Smooth muscle cell (in vitro differentiated cells): ENCODE measurements around the gene TM4SF20. TPM values are rescaled to one million over a fixed set of nuclear protein-coding genes. Genes with fewer than 3 reads are reported as not detected.

Experiments used
- DNase-seq: peaks from one replicate; lab custom pipeline; 2025; ENCODE audit not compliant: unreplicated experiment; lab: John Stamatoyannopoulos, UW
- H2AFZ ChIP-seq: fragments of 200-600 bp; sonication (generic); 2 replicates; pipeline ENCODE4 v1.6.0; 2016; ENCODE audit warnings: antibody characterized with exemption, low read depth, mild to moderate bottlenecking
- H3F3A ChIP-seq: fragments of 200-600 bp; sonication (generic); 2 replicates; pipeline ENCODE4 v1.6.0; 2017; ENCODE audit warnings: antibody characterized with exemption, low read depth
- H3K27ac ChIP-seq: fragments of 200-600 bp; sonication (generic); 2 replicates; pipeline ENCODE4 v1.5.1; 2016; ENCODE audit warnings: low read depth, mild to moderate bottlenecking
- H3K27me3 ChIP-seq: fragments of 200-600 bp; sonication (generic); 2 replicates; pipeline ENCODE4 v1.6.1; 2016; ENCODE audit warnings: low read depth, mild to moderate bottlenecking
- H3K36me3 ChIP-seq: fragments of 200-600 bp; sonication (generic); 2 replicates; pipeline ENCODE4 v1.5.1; 2016; ENCODE audit warnings: low read depth
- H3K4me1 ChIP-seq: fragments of 200-600 bp; sonication (generic); 2 replicates; pipeline ENCODE4 v1.5.1; 2016; ENCODE audit warnings: low read depth
- H3K4me2 ChIP-seq: fragments of 200-600 bp; sonication (generic); 2 replicates; pipeline ENCODE4 v1.6.0; 2016; ENCODE audit warnings: mild to moderate bottlenecking
- H3K4me3 ChIP-seq: fragments of 200-600 bp; sonication (generic); 2 replicates; pipeline ENCODE4 v1.5.1; 2016; ENCODE audit warnings: mild to moderate bottlenecking
- H3K79me2 ChIP-seq: fragments of 200-600 bp; sonication (generic); 2 replicates; pipeline ENCODE4 v1.6.0; 2016; ENCODE audit warnings: low read depth, mild to moderate bottlenecking
- H3K9ac ChIP-seq: fragments of 200-600 bp; sonication (generic); 2 replicates; pipeline ENCODE4 v1.6.0; 2016; ENCODE audit warnings: low read depth
- H3K9me3 ChIP-seq: fragments of 200-600 bp; sonication (generic); replicated peaks from 2 replicates; pipeline ENCODE4 v1.5.1; 2016; ENCODE audit warnings: low read depth
- H4K20me1 ChIP-seq: fragments of 200-600 bp; sonication (generic); 2 replicates; pipeline ENCODE4 v1.6.0; 2016; ENCODE audit warnings: low read depth
- CTCF ChIP-seq: fragments of 200-600 bp; sonication (generic); IDR thresholded peaks from 2 replicates; pipeline ENCODE4 v1.5.1; 2017; ENCODE audit warnings: borderline replicate concordance, mild to moderate bottlenecking, antibody characterized with exemption; ENCODE audit not compliant: insufficient read depth, poor library complexity, severe bottlenecking
- WGBS: methylation state at CpG from one replicate; pipeline ENCODE4 v1.1.7; 2016; ENCODE audit warnings: low lambda C conversion rate; 5-methylcytosine and 5-hydroxymethylcytosine counted together
- polyA plus RNA-seq: library from polyadenylated mRNA; unstranded; fragments of >200 nt; fragmentation: Nextera tagmentation; extraction: Ambion mirVana; gene quantifications from 2 replicates; pipeline ENCODE4 v1.2.1, GENCODE V29; 2016
- total RNA-seq: library from RNA; depleted of rRNA; stranded (reverse); fragments of >200 nt; gene quantifications from 2 replicates; pipeline ENCODE4 v1.2.3, GENCODE V29; 2014

Gene TM4SF20
- total and polyA plus RNA-seq, 2 experiments from 2014 or later, result not detected

- peaks cover 8% of the 10 kb centered on the region for H3K4me1 ChIP-seq
- H3K4me2 ChIP-seq, result peak overlapping the region; percentile 1
- no peak for DNase-seq
- H3K9ac ChIP-seq, result no peak overlapping the region
- peaks cover 8% of the 10 kb centered on the region for H3F3A ChIP-seq
- peak overlapping the region; percentile 43 for H3K27ac ChIP-seq
- no peak overlapping the region for H2AFZ ChIP-seq
- no peak overlapping the region for H3K4me3 ChIP-seq
- no peaks in the 10 kb centered on the region for H4K20me1 ChIP-seq
- TF ChIP-seq CTCF, result no peak
- no peaks in the 10 kb centered on the region for H3K36me3 ChIP-seq
- H3K27me3 ChIP-seq, result no peaks in the 10 kb centered on the region
- no peaks in the 10 kb centered on the region for H3K9me3 ChIP-seq
- H3K79me2 ChIP-seq, result no peaks in the 10 kb centered on the region
- WGBS, result 80% methylated on average over 3 of the region's 3 CpGs
Measured at GRCh38 chr2:227414846-227415245, 35.7 kb upstream of the TM4SF20 start.

GRCh38 chr2:227413371-227413770 lies 34.3 kb upstream of the TM4SF20 start:
- Histone ChIP-seq H3K4me2 (no peak overlapping the region), H3K9ac (no peak overlapping the region), H3K79me2 (no peaks in the 10 kb centered on the region), H4K20me1 (no peaks in the 10 kb centered on the region), H3F3A (peaks cover 8% of the 10 kb centered on the region), H3K4me3 (no peak overlapping the region), H3K36me3 (no peaks in the 10 kb centered on the region), H2AFZ (no peak overlapping the region), H3K4me1 (peaks cover 8% of the 10 kb centered on the region), H3K27ac (no peak overlapping the region), H3K27me3 (no peaks in the 10 kb centered on the region), H3K9me3 (no peaks in the 10 kb centered on the region)
- 80% methylated on average over 8 of the region's 8 CpGs for WGBS
- TF ChIP-seq CTCF, result no peak
- DNase-seq, result no peak

DNA sequence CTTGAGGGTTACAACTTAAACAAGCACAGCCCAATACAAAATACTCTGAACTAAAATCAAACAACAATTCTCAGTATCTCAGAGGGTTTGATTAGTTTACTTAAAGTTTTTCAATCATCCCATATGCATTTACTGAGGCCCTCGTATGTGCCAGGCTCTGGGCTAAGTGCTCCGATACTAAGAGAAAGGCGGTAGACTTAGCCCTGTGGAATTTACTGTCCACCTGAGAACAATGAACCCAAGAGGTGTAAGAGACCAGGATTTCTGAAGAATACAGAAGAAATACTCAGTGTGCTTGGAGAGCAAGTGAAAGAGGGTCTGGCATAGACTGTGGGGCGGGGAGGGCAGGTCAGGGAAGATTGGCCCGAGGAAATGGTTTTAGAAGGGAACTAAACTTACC lies 33.8 kb upstream of the TM4SF20 start:
- no peak overlapping the region for H3K27ac ChIP-seq
- no peaks in the 10 kb centered on the region for H3K79me2 ChIP-seq
- no peaks in the 10 kb centered on the region for H3K9me3 ChIP-seq
- H3K4me2 ChIP-seq, result no peak overlapping the region
- 85% methylated on average over 5 of the region's 5 CpGs for WGBS
- DNase-seq, result no peak
- H3K4me1 ChIP-seq, result peaks cover 8% of the 10 kb centered on the region
- no peak overlapping the region for H3K4me3 ChIP-seq
- H4K20me1 ChIP-seq, result no peaks in the 10 kb centered on the region
- H2AFZ ChIP-seq, result no peak overlapping the region
- no peaks in the 10 kb centered on the region for H3K36me3 ChIP-seq
- no peak overlapping the region for H3K9ac ChIP-seq
- peaks cover 8% of the 10 kb centered on the region for H3F3A ChIP-seq
- TF ChIP-seq CTCF, result no peak
- H3K27me3 ChIP-seq, result no peaks in the 10 kb centered on the region

DNA sequence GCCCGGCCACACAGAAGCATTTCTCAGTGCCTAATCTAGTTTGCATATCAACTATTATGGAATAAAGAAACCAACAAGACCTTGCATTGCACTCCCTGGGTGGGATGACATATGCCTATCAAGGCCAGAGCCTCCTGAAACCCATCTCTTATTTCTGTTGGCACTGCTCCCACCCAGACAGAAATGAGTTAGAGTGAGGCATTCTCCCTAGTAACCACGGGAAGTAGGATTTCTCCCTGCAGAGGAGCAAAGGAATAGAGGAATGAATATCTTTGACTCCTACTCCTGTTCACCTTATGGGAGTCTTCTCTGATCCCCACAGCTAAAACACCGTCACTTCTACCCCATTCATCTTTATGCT lies 32.9 kb upstream of the TM4SF20 start:
- no peaks in the 10 kb centered on the region for H3K27me3 ChIP-seq
- 50% methylated on average over 3 of the region's 3 CpGs for WGBS
- no peak for DNase-seq
- no peaks in the 10 kb centered on the region for H4K20me1 ChIP-seq
- no peaks in the 10 kb centered on the region for H3K36me3 ChIP-seq
- H3K9me3 ChIP-seq, result no peaks in the 10 kb centered on the region
- H3K4me1 ChIP-seq, result peaks cover 8% of the 10 kb centered on the region
- peak overlapping the region; percentile 81 for H3K27ac ChIP-seq
- no peak for TF ChIP-seq CTCF
- H3K4me2 ChIP-seq, result peak overlapping the region; percentile 61
- H3K4me3 ChIP-seq, result no peak overlapping the region
- no peak overlapping the region for H3K9ac ChIP-seq
- no peaks in the 10 kb centered on the region for H3K79me2 ChIP-seq
- H2AFZ ChIP-seq, result no peak overlapping the region
- H3F3A ChIP-seq, result peaks cover 8% of the 10 kb centered on the region
